ENCODE data around the gene PSAT1.

- TF ChIP-seq SIN3A (IDR thresholded peaks at IDR 0.05; ENCODE audit: borderline replicate concordance, insufficient read depth, low read length): no peak
- TF ChIP-seq REST (IDR thresholded peaks at IDR 0.05; ENCODE audit: insufficient read depth in 1 of 2, low read depth in 2 of 2, low read length in 2 of 2): no peak
- no peak for TF ChIP-seq POLR2AphosphoS5 (IDR thresholded peaks at IDR 0.05; ENCODE audit: low read depth, low read length)
- TF ChIP-seq TAF1 (IDR thresholded peaks at IDR 0.05; ENCODE audit: borderline replicate concordance, insufficient read depth, low read length): no peak
- TF ChIP-seq FOXP2 (optimal IDR thresholded peaks at IDR 0.05; ENCODE audit: borderline replicate concordance, extremely low read depth, extremely low read length, insufficient read depth): no peak
Measured at GRCh38 chr9:78370991-78371390, 74.1 kb downstream of the PSAT1 start.
